HepG2 (cell line): ENCODE measurements around the gene EPHA3. TPM values are rescaled to one million over a fixed set of nuclear protein-coding genes. Genes with fewer than 3 reads are reported as not detected.

Experiments
- ATAC-seq: fragments of 200-7000 bp; cut with Tn5 transposase; 3 replicates; pipeline ENCODE4 v1.9.1; 2020; ENCODE audit warnings: mild to moderate bottlenecking, moderate library complexity
- BruUV-seq: library from RNA; stranded (reverse); fragments of 400-500 nt; replicated peaks from 2 replicates; lab custom pipeline; 2021; lab: Mats Ljungman, UMichigan
- CTCF ChIA-PET: fragments of 300-600 bp; formaldehyde crosslinking; extraction: SDS; loops from one replicate; lab custom pipeline; 2021; ENCODE audit warnings: low total read pairs, inconsistent platforms, low intra/inter-chr PET ratio; lab: Yijun Ruan, JAX
- POLR2A ChIA-PET: fragments of 350-600 bp; sonication (Branson Sonifier 250); formaldehyde crosslinking; loops from one replicate; lab custom pipeline; 2020; ENCODE audit warnings: antibody characterized with exemption, inconsistent platforms; lab: Yijun Ruan, JAX
- DNase-seq: peaks from one replicate; pipeline ENCODE4 v3.0.0-alpha.2; 2015; ENCODE audit warnings: low spot score
- FAIRE-seq: peaks from 3 replicates; lab custom pipeline; 2011; peaks lifted over from hg19 to GRCh38; lab: Jason Lieb, UNC
- H2AFZ ChIP-seq: one replicate; pipeline ENCODE4 v1.6.1; 2011; ENCODE audit warnings: low read length, inconsistent platforms
- H3K27ac ChIP-seq: fragments of 300-600 bp; 3 replicates; pipeline ENCODE4 v1.8.0; 2011; ENCODE audit warnings: mixed run types, mild to moderate bottlenecking, mixed read lengths, low read length, inconsistent platforms; ENCODE audit not compliant: insufficient read depth; ENCODE audit errors: extremely low read length
- H3K27me3 ChIP-seq, 2 experiments: fragments of 200-600 bp in 1 of 2; 2 replicates in 1 of 2; 3 replicates in 1 of 2; pipeline versions ENCODE4 v1.6.0 to v1.8.0; 2011; ENCODE audit warnings: low read length in 2 of 2, mild to moderate bottlenecking in 2 of 2, moderate library complexity in 2 of 2, inconsistent platforms in 1 of 2; ENCODE audit not compliant: insufficient read depth in 2 of 2, control insufficient read depth in 1 of 2
- H3K36me3 ChIP-seq, 2 experiments: fragments of 200-600 bp in 1 of 2; replicated peaks in 1 of 2; 2 replicates in 1 of 2; 3 replicates in 1 of 2; pipeline versions ENCODE4 v1.5.1 to v1.8.0; 2011; ENCODE audit warnings: low read length in 2 of 2, inconsistent platforms in 1 of 2; ENCODE audit not compliant: insufficient read depth in 2 of 2, control insufficient read depth in 1 of 2
- H3K4me1 ChIP-seq: 2 replicates; pipeline ENCODE4 v1.5.1; 2012; ENCODE audit warnings: low read length, inconsistent platforms; ENCODE audit not compliant: insufficient read depth
- H3K4me2 ChIP-seq: 2 replicates; pipeline ENCODE4 v1.6.0; 2011; ENCODE audit warnings: low read depth, low read length, inconsistent platforms
- H3K4me3 ChIP-seq, 3 experiments: fragments of 200-600 bp in 1 of 3; sonication (generic), shearing (Covaris generic) in 1 of 3; replicated peaks in 1 of 3; 2 replicates each; pipeline ENCODE4 v1.5.1; 2011 to 2016; ENCODE audit warnings: low read length in 3 of 3, inconsistent platforms in 2 of 3, low read depth in 2 of 3, mild to moderate bottlenecking in 2 of 3, control low read depth in 1 of 3, mixed read lengths in 1 of 3; ENCODE audit not compliant: insufficient read depth in 1 of 3
- H3K79me2 ChIP-seq: one replicate; pipeline ENCODE4 v1.6.1; 2011; ENCODE audit warnings: low read length, inconsistent platforms; ENCODE audit not compliant: insufficient read depth
- H3K9ac ChIP-seq: 2 replicates; pipeline ENCODE4 v1.6.0; 2011; ENCODE audit warnings: mild to moderate bottlenecking, low read depth, low read length, inconsistent platforms; ENCODE audit not compliant: insufficient read depth
- H3K9me3 ChIP-seq: 2 replicates; pipeline ENCODE4 v1.5.1; 2012; ENCODE audit warnings: mild to moderate bottlenecking, low read length
- H4K20me1 ChIP-seq: 2 replicates; pipeline ENCODE4 v1.6.0; 2011; ENCODE audit warnings: inconsistent platforms, mild to moderate bottlenecking, low read length, moderate library complexity; ENCODE audit not compliant: insufficient read depth
- BRCA1 ChIP-seq: sonication (generic); formaldehyde crosslinking; IDR thresholded peaks from 2 replicates; pipeline ENCODE4 v1.4.0; 2020; ENCODE audit warnings: missing genetic modification reagents
- EZH2 ChIP-seq: conservative IDR thresholded peaks from 2 replicates; pipeline ENCODE4 v1.6.1; 2012; ENCODE audit warnings: mild to moderate bottlenecking, low read depth, low read length, moderate library complexity
- FUBP1 ChIP-seq: sonication (generic); formaldehyde crosslinking; IDR thresholded peaks from 2 replicates; pipeline ENCODE4 v1.5.1; 2020; ENCODE audit warnings: missing genetic modification reagents, mild to moderate bottlenecking, borderline replicate concordance
- HBP1 ChIP-seq: IDR thresholded peaks from 2 replicates; pipeline ENCODE4 v1.6.1; 2016; ENCODE audit warnings: low read depth, control low read depth
- MTF1 ChIP-seq: sonication (generic); formaldehyde crosslinking; IDR thresholded peaks from 2 replicates; pipeline ENCODE4 v1.5.0; 2020; ENCODE audit warnings: missing genetic modification reagents
- NFKB2 ChIP-seq: sonication (generic); formaldehyde crosslinking; IDR thresholded peaks from 2 replicates; pipeline ENCODE4 v1.4.0; 2020; ENCODE audit warnings: missing genetic modification reagents, borderline replicate concordance
- NR2F6 ChIP-seq, 2 experiments: IDR thresholded peaks; 2 replicates each; pipeline ENCODE4 v1.6.1; 2016; ENCODE audit warnings: antibody characterized with exemption in 1 of 2, mild to moderate bottlenecking in 1 of 2
- TCF7L2 ChIP-seq: IDR thresholded peaks from 2 replicates; pipeline ENCODE4 v1.6.1; 2011; ENCODE audit warnings: mild to moderate bottlenecking, low read depth, low read length, moderate library complexity
- U2AF1 ChIP-seq: fragments of 200-400 bp; formaldehyde crosslinking; optimal IDR thresholded peaks from 2 replicates; pipeline ENCODE3; 2017; ENCODE audit warnings: mild to moderate bottlenecking, low read depth, low read length
- ZNF17 ChIP-seq: sonication (generic); formaldehyde crosslinking; IDR thresholded peaks from 2 replicates; pipeline ENCODE4 v1.5.0; 2020; ENCODE audit warnings: mild to moderate bottlenecking, missing genetic modification reagents
- ZNF264 ChIP-seq: sonication (generic); formaldehyde crosslinking; IDR thresholded peaks from 2 replicates; pipeline ENCODE4 v1.4.0; 2020; ENCODE audit warnings: missing genetic modification reagents
- ZXDC ChIP-seq: sonication (generic); formaldehyde crosslinking; IDR thresholded peaks from 2 replicates; pipeline ENCODE4 v1.5.0; 2020; ENCODE audit warnings: mild to moderate bottlenecking, missing genetic modification reagents
- WGBS: methylation state at CpG from one replicate; pipeline ENCODE4 v1.1.6; 2017; ENCODE audit warnings: low lambda C conversion rate; 5-methylcytosine and 5-hydroxymethylcytosine counted together
- in situ Hi-C: cut with HindIII; loops from 2 replicates; pipeline ENCODE4 v1.10.0; 2017; ENCODE audit warnings: low pct_unique_long_range_greater_than_20kb; ENCODE audit not compliant: extremely low pct_ligation_motif_present
- intact Hi-C: fragments of 100-400 bp; cut with micrococcal nuclease; formaldehyde crosslinking; loops from one replicate; pipeline ENCODE4 v1.10.0; 2022; ENCODE audit not compliant: unreplicated experiment
- polyA plus RNA-seq, 8 experiments: library from polyadenylated mRNA; depleted of rRNA in 3 of 8; stranded (reverse) in 7 of 8; unstranded in 1 of 8; fragments of >200 nt; fragmentation: Illumina TruSeq in 4 of 8; extraction: Trizol in 4 of 8; gene quantifications; 2 replicates each; pipeline versions ENCODE4 v1.2.1 to v1.2.3, GENCODE V29; 2011 to 2016; ENCODE audit warnings: low read depth in 4 of 8, missing spikeins in 1 of 8, mixed read lengths in 1 of 8; ENCODE audit not compliant: insufficient read depth in 1 of 8
- total RNA-seq, 5 experiments: library from RNA; depleted of rRNA; stranded (reverse); fragments of >200 nt; fragmentation: Illumina TruSeq; extraction: Trizol; gene quantifications; 2 replicates each; pipeline ENCODE4 v1.2.3, GENCODE V29; 2016; ENCODE audit warnings: low read depth in 1 of 5
- TF ChIP-seq, protein P1 (sequence below): IDR thresholded peaks from 2 replicates; pipeline ENCODE4 v1.6.1; 2016; ENCODE audit warnings: low read depth
- TF ChIP-seq, protein P2 (sequence below), 2 experiments: fragments of 450-650 bp in 1 of 2; sonication (generic) in 1 of 2; formaldehyde crosslinking; IDR thresholded peaks; 2 replicates each; pipeline versions ENCODE4 v1.5.0 to v1.8.0; 2020 to 2022; ENCODE audit warnings: mild to moderate bottlenecking in 1 of 2, missing genetic modification reagents in 1 of 2

The EPHA3 gene
- total and polyA plus RNA-seq, 2 of the 13 experiments (the other 11 are each of a cell fraction or from before 2014, with no cell fraction given) = 0.01 TPM; not detected in 1

DNA sequence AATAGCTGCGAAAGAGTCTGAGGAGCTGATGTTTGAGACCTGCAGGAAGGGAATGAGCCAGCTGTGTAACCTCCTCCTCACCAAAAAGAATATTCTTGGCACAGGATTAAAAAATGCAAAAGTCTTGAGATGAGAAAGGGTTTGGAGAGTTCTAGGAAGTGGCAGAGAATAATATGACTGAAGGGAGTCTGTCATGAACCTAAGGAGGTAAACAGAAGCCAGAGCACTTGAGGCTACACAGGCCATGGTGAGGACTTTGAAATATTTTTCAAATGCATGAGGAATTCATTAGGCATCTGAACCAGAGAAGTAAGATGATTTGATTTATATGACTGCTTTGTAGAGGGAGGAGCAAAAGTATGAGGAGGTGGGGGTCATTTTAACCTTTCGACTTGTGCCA lies 347.8 kb downstream of the EPHA3 start:
- no peak overlapping the region for H3K9ac ChIP-seq
- no peak for DNase-seq
- no peak for ATAC-seq
- ChIA-PET CTCF (no interaction called here), POLR2A (no interaction called here)
- FAIRE-seq = no peak
- H3K4me3 ChIP-seq = no peak overlapping the region
- H3K27ac ChIP-seq = no peak overlapping the region
- in situ Hi-C loops = no loop called here
- H2AFZ ChIP-seq = no peak overlapping the region
- H3K9me3 ChIP-seq = no peaks in the 10 kb centered on the region
- no peaks in the 10 kb centered on the region; a peak in 1 of 5 replicates for H3K27me3 ChIP-seq
- no peaks in the 10 kb centered on the region for H3K4me1 ChIP-seq
- no peaks in the 10 kb centered on the region for H3K79me2 ChIP-seq
- intact Hi-C loops = no loop called here
- TF ChIP-seq NR2F6 (IDR thresholded peaks at IDR 0.05) (no peak), NR2F6 (CRISPR knock-in tag; IDR thresholded peaks at IDR 0.05) (no peak), MTF1 (CRISPR knock-in tag) (no peak), TCF7L2 (no peak), ZXDC (CRISPR knock-in tag) (no peak), ZNF17 (CRISPR knock-in tag) (no peak), EZH2 (no peak), NFKB2 (CRISPR knock-in tag) (no peak), ZNF264 (CRISPR knock-in tag) (no peak), HBP1 (no peak), FUBP1 (CRISPR knock-in tag) (no peak), BRCA1 (CRISPR knock-in tag) (no peak), U2AF1 (no peak)
- TF ChIP-seq, protein P1, sequence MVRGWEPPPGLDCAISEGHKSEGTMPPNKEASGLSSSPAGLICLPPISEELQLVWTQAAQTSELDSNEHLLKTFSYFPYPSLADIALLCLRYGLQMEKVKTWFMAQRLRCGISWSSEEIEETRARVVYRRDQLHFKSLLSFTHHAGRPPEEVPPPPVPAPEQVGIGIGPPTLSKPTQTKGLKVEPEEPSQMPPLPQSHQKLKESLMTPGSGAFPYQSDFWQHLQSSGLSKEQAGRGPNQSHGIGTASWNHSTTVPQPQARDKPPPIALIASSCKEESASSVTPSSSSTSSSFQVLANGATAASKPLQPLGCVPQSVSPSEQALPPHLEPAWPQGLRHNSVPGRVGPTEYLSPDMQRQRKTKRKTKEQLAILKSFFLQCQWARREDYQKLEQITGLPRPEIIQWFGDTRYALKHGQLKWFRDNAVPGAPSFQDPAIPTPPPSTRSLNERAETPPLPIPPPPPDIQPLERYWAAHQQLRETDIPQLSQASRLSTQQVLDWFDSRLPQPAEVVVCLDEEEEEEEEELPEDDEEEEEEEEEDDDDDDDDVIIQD (CRISPR knock-in tag) = no peak
- TF ChIP-seq, protein P2, sequence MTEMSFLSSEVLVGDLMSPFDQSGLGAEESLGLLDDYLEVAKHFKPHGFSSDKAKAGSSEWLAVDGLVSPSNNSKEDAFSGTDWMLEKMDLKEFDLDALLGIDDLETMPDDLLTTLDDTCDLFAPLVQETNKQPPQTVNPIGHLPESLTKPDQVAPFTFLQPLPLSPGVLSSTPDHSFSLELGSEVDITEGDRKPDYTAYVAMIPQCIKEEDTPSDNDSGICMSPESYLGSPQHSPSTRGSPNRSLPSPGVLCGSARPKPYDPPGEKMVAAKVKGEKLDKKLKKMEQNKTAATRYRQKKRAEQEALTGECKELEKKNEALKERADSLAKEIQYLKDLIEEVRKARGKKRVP (CRISPR knock-in tag; IDR thresholded peaks at IDR 0.05) = no peak
- H4K20me1 ChIP-seq = no peaks in the 10 kb centered on the region
- H3K4me2 ChIP-seq = no peak overlapping the region
- WGBS = 43% methylated on average over 2 of the region's 2 CpGs
- no TSS peak for BruUV-seq
- no peaks in the 10 kb centered on the region for H3K36me3 ChIP-seq
